Thyroid gland (tissue), 4 donors: ENCODE data around the gene OVCA2. TPM values are rescaled to one million over a fixed set of nuclear protein-coding genes. Genes with fewer than 3 reads are reported as not detected.
A peak's percentile ranks its signal among the peaks of the same experiment; 100 is the strongest.

ENCODE experiments used
- DNase-seq, 2 donors: peaks; one replicate each; pipeline ENCODE4 v3.0.0-alpha.2; 2019
- H3K27ac ChIP-seq, 3 donors: fragments of 200-600 bp; sonication (generic); 1 replicate in 2 of 3; 2 replicates in 1 of 3; pipeline ENCODE4 v1.5.1; 2016 to 2019; ENCODE audit warnings: mild to moderate bottlenecking in 1 of 3, moderate library complexity in 1 of 3
- H3K27me3 ChIP-seq: fragments of 200-600 bp; sonication (generic); one replicate; pipeline ENCODE4 v1.5.1; 2019
- H3K36me3 ChIP-seq, 2 donors: fragments of 200-600 bp; sonication (generic); one replicate each; pipeline ENCODE4 v1.5.1; 2016 to 2019
- H3K4me1 ChIP-seq, 2 donors: fragments of 200-600 bp; sonication (generic); one replicate each; pipeline ENCODE4 v1.5.1; 2017 to 2019
- H3K4me3 ChIP-seq, 3 donors: fragments of 200-600 bp; sonication (generic); replicated peaks in 1 of 3; 1 replicate in 2 of 3; 2 replicates in 1 of 3; pipeline ENCODE4 v1.5.1; 2016; ENCODE audit warnings: mild to moderate bottlenecking in 1 of 3
- H3K9me3 ChIP-seq: fragments of 200-600 bp; sonication (generic); one replicate; pipeline ENCODE4 v1.5.1; 2017
- POLR2A ChIP-seq, 2 donors: fragments of 450-650 bp; IDR thresholded peaks; one replicate each; pipeline ENCODE4 v1.6.1; 2017; ENCODE audit warnings: antibody characterized with exemption in 2 of 2, mild to moderate bottlenecking in 2 of 2, moderate library complexity in 1 of 2
- WGBS, 2 donors: methylation state at CpG; one replicate each; pipeline ENCODE4 v1.1.5; 2017; 5-methylcytosine and 5-hydroxymethylcytosine counted together
- intact Hi-C: fragments of 100-400 bp; cut with DNase I; formaldehyde crosslinking; loops from one replicate; pipeline ENCODE4 v1.15.1; 2023
- total RNA-seq, 4 donors: library from RNA; depleted of rRNA; stranded (reverse); fragments of >200 nt; gene quantifications; one replicate each; pipeline ENCODE4 v1.2.3, GENCODE V29; 2016
- TF ChIP-seq, protein P1 (sequence below), 6 experiments: fragments of 200-600 bp in 3 of 6; fragments of 450-650 bp in 3 of 6; sonication (generic) in 3 of 6; IDR thresholded peaks; one replicate each; pipeline ENCODE4 v1.5.1; 2016 to 2019; ENCODE audit warnings: antibody characterized with exemption in 6 of 6, mild to moderate bottlenecking in 2 of 6, inconsistent platforms in 1 of 6, moderate library complexity in 1 of 6

Gene OVCA2
- total RNA-seq, 4 donors from 2014 or later, result 37.6 to 54.1 (median 47.3) TPM

DNA sequence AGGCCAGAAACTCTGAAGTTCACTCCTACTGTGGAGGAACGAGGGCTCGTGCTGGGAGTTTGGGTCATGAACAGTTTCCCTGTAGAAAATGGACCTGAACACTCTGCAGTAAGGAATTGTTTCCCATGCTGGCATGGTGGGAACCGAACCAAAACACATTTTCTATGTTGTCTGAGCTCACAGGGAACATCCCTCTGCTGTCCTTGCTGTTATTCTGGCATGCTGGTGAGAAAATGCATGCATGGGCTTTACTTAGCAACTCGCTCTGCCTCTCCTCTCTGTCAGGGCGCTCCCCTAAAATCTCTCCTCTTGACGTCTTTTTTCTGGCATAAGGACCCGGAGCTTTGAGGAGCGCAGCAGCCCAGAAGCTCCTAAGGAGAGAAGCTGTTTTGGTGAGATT lies 22.1 kb upstream of the OVCA2 start:
- Histone ChIP-seq H3K4me1 (peaks cover 3 to 12% of the 10 kb centered on the region in 2 donors), H3K36me3 (no peaks in the 10 kb centered on the region), H3K27me3 (peaks cover 8% of the 10 kb centered on the region), H3K4me3 (no peak overlapping the region), H3K9me3 (no peaks in the 10 kb centered on the region), H3K27ac (no peak overlapping the region)
- no peak for TF ChIP-seq POLR2A (IDR thresholded peaks at IDR 0.05)
- TF ChIP-seq, protein P1, sequence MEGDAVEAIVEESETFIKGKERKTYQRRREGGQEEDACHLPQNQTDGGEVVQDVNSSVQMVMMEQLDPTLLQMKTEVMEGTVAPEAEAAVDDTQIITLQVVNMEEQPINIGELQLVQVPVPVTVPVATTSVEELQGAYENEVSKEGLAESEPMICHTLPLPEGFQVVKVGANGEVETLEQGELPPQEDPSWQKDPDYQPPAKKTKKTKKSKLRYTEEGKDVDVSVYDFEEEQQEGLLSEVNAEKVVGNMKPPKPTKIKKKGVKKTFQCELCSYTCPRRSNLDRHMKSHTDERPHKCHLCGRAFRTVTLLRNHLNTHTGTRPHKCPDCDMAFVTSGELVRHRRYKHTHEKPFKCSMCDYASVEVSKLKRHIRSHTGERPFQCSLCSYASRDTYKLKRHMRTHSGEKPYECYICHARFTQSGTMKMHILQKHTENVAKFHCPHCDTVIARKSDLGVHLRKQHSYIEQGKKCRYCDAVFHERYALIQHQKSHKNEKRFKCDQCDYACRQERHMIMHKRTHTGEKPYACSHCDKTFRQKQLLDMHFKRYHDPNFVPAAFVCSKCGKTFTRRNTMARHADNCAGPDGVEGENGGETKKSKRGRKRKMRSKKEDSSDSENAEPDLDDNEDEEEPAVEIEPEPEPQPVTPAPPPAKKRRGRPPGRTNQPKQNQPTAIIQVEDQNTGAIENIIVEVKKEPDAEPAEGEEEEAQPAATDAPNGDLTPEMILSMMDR (IDR thresholded peaks at IDR 0.05), result no peak
- no peak for DNase-seq
- intact Hi-C loops, result no loop called here
- WGBS, 2 donors, result 76 to 86% methylated on average over 8 of the region's 8 CpGs

DNA sequence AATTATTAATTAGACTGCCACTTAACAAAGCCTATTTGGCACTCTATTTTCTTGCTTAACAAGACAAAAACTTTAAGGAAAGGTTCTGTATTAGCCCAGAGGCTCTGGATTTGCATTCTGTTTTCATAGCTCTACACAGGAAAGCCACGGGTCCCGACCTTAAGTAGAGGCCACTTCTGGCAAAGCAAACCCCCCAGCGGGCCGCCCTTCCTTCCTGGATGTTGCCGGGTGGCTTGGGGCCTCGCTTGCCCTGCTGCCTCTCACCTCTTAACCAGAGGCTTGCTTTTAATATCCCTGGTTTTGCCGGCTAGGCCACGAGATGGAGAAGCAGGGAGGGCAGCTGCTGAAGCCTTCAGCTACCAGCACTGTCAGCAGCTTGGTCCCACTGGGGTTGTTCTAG lies 21.1 kb upstream of the OVCA2 start:
- H3K27me3 ChIP-seq, result peaks cover 8% of the 10 kb centered on the region
- peaks cover 7 to 21% of the 10 kb centered on the region in 2 donors for H3K4me1 ChIP-seq
- no peaks in the 10 kb centered on the region for H3K9me3 ChIP-seq
- DNase-seq, result peak in 1 of 2 donors; percentile 24
- TF ChIP-seq POLR2A (IDR thresholded peaks at IDR 0.05), result no peak
- TF ChIP-seq, protein P1 (IDR thresholded peaks at IDR 0.05), result no peak
- peak overlapping the region in 2 of 3 donors; percentile 10 to 26 for H3K27ac ChIP-seq
- H3K36me3 ChIP-seq, result no peaks in the 10 kb centered on the region
- no peak overlapping the region for H3K4me3 ChIP-seq
- intact Hi-C loops, result no loop called here
- WGBS, 2 donors, result 33 to 34% methylated on average over 8 of the region's 8 CpGs

DNA sequence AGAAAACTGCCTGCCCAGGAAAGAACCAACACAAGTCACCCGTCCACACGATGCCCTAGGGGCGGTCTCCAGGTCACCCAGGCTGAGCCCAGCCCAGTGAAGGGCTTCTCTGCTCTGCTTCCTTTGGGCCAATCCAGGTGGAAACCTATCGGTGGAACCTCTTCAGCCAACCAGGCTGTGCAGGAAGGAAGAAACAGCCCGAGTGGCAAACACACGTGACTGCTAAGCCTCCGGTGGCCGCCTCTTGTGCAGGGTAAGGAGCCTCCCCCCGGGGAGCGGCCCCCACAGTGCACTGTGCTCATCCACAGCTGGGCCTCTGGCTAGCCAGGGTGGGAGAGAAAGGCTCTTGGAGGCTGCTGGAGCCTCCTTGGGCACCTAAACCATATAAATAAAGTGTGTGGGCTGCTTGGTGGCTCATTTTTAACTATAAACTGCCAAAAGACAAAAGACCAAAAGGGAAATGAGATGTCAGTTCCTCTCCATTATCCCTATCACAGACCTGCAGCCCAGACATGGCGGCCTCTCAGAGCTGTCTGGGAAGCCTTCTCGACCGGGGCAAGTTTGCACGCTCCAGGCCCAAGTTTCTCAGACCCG lies 19.1 kb upstream of the OVCA2 start:
- TF ChIP-seq, protein P1 (IDR thresholded peaks at IDR 0.05), result no peak
- no peak for TF ChIP-seq POLR2A (IDR thresholded peaks at IDR 0.05)
- intact Hi-C loops, result no loop called here
- DNase-seq, result no peak
- H3K9me3 ChIP-seq, result no peaks in the 10 kb centered on the region
- H3K27ac ChIP-seq, result no peak overlapping the region
- H3K27me3 ChIP-seq, result peaks cover 8% of the 10 kb centered on the region
- H3K4me1 ChIP-seq, result peaks cover 9 to 27% of the 10 kb centered on the region in 2 donors
- 59 to 76% methylated on average over 5 to 11 of the region's 15 CpGs for WGBS, 2 donors
- no peaks in the 10 kb centered on the region for H3K36me3 ChIP-seq
- no peak overlapping the region for H3K4me3 ChIP-seq

DNA sequence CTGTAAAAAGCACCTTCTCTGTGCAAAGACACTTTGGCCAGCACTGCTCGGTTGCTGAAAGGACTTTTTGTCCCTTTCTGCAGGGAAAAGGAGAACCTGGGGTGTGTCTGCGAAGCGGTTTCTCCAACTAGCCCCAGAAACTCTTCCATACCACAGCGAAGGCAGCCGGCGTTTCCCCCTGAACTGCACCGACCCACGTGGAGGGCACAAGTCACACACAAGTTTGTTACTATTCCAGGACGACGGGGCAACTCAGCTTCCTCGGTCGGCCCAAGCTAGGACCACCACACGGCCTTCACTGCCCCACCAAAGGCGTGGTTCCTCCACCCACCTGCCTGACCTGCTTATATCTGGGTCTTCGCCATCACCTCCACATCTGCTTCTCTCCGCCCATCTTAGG lies 18.6 kb upstream of the OVCA2 start:
- H3K27me3 ChIP-seq, result peaks cover 8% of the 10 kb centered on the region
- no peak overlapping the region for H3K27ac ChIP-seq
- DNase-seq, result no peak
- H3K4me3 ChIP-seq, result no peak overlapping the region
- TF ChIP-seq, protein P1 (IDR thresholded peaks at IDR 0.05), result no peak
- TF ChIP-seq POLR2A (IDR thresholded peaks at IDR 0.05), result no peak
- WGBS, 2 donors, result 43 to 51% methylated on average over 16 of the region's 16 CpGs
- intact Hi-C loops, result no loop called here
- H3K4me1 ChIP-seq, result peaks cover 9 to 27% of the 10 kb centered on the region in 2 donors
- H3K36me3 ChIP-seq, result no peaks in the 10 kb centered on the region
- H3K9me3 ChIP-seq, result no peaks in the 10 kb centered on the region

DNA sequence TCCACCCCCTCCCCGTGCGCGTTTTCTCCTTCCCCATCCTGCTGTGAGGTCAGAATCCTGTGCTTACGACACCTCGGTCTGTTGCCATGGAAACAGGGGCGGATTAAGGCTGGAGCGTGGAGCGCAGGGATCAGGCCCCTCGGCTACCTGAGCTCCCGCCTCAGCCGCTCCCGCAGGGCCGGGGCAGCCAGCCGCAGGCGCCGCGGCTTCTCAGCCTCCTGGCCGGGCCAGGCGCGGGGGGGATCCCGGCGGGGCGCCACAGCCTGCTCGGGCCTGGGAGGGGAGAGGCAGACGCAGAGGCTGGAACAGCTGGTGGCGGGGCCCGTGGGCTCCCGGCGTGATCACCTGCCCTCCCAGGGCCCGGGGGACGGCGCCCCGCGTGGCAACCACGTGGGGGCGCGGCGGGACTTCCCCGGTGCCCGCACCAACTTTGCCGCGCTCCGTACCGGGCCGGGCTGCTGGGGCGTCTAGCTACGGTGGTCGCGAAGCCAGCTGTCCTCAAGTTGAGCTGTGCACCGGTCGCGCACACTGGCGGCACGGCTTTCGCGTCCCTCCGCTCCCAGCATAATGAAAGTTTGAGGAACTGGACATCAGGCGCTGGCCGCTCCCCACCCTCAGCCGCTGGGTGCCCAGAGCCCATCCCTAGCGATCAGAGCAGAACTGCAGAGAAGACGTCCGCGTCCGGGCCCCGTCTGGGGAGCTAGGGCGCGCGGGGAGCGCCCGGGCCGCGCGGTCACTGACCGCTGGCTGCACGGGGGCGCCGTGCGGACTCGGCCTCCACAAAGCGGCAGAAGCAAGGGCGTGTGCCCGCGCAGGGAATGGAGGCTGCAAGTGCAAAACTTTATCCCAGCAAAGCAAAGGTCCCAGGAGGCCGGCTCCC lies 17.9 kb upstream of the OVCA2 start:
- intact Hi-C loops, result loop anchor here (2.0 kb wide), 1 partner anchor 113 kb away; no protein-coding TSS in a partner anchor
- Histone ChIP-seq H3K4me3 (peak overlapping the region; percentile 7 to 34 (median 15)), H3K9me3 (no peaks in the 10 kb centered on the region), H3K27ac (no peak overlapping the region), H3K36me3 (no peaks in the 10 kb centered on the region), H3K27me3 (peaks cover 8% of the 10 kb centered on the region), H3K4me1 (peaks cover 9 to 27% of the 10 kb centered on the region in 2 donors)
- DNase-seq, result peak; percentile 34 to 40
- no peak for TF ChIP-seq POLR2A (IDR thresholded peaks at IDR 0.05)
- TF ChIP-seq, protein P1 (IDR thresholded peaks at IDR 0.05), result no peak
- WGBS, 2 donors, result 4 to 9% methylated on average over 5 to 8 of the region's 85 CpGs
